Hematopoietic multipotent progenitor cell treated with erythropoietin and hydrocortisone succinate and interleukin-3 and kit ligand, for 17 days (in vitro differentiated cells): ENCODE data around the gene F8.
"Not testable (repeated sequence)": the region's sequence is repeated elsewhere in the genome, so short reads cannot be mapped to it uniquely, and the experiment has no call there.

ENCODE experiments used
- DNase-seq: peaks from one replicate; pipeline ENCODE4 v3.0.0-alpha.2; 2015; ENCODE audit warnings: low spot score

Gene F8

DNA sequence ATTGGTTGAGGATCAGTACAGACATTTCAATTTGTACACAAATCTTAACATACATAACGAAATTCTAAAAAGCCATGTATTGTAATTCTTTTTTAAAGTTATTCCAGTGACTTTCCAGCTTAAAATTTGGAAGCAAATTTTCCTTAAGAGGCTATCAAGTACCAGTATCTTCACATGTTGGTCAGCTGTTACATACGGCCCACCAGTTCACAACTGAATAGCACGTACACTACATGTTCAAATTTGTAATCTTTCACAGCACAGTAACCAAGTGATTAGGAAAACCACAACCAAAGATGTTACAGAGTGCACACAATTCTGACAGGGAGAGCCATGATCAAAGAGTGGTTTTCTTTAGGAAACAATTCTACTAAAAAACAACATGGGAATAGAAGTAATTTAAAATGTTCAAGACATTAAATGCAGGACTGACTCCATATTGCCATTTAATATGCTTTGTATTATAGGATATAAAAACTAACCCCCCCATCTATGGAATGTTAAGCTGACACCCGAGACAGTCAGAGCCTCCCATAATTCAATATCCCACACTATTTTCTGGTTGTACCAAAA lies 206.1 kb downstream of the F8 start:
- not testable (repeated sequence) for DNase-seq

DNA sequence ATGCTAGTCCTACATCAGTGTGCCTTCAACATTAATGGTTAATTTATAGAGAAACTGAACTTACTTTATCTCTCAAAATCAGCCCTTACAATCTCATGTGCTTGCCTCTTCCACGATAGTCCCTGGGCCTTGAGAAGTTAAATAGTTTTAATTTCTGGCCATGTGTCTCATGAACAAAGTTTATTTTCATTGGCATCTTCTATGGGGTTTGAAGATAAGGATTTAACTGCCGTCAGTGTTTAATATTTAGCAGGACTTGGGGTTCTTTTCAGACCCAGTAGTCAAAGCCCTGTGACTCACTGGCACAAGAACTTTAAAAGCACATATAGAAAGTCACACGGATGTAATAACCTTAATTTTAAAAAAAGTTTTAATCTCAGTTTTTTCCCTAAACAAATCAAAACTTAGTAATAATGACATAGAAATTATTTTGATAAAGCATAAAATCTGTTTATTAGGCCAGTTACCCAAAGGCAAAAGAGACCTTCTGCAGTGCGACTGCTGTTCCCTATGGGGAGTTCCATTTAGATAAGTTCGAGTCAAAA lies 207.2 kb downstream of the F8 start:
- no peak for DNase-seq

DNA sequence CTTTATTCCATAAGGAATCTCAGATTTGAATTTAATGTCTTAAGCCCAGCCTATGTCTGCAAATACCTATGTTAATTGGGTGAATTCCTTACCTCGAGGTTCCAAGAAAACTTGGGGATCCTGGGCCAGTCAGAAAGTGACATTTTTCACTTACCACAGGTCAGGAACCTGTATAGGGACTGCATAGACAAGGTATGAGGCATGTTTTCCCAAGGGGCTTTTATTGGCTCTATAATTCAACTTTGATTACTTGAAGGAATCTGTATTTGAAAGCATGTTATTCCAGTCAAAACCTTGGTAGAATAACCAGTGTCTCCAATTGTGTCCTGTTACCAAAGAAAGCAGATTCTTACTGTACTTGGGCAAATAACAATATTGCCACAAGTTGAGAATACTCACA lies 208.7 kb downstream of the F8 start:
- DNase-seq: no peak

DNA sequence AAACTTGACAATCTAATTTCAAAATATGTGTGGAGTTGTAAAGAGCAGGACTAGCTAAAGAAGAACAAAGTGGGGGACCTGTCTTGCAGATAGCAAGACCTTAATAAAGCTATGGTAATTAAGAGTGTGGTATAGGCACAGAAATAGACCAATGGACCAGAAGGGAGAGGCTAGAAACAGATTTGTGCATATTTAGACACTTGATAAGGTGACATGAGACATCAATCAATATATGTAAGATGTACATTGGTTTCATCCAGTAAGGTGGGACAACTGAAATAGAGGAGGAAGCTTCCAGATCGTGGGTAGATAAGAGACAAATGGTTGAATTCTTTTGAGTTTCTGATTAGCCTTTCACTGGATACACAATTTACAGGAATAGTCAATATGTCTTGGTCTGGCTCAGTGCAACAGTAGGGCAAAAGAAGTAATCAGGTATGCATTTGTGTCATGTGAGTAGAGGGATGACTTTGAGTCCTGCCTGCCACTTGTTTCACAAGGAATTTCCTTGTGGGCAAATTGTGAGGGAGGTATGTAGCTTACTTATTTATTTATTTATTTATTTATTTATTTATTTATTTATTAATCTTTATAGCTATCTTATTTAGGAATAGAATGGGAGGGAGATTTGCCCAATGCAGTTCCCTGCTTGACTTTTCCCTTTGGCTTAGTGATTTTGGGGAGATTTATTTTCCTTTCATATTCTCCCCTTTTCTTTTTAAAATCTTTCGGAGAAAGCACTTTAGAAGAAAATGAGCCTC lies 210.0 kb downstream of the F8 start:
- DNase-seq: no peak

DNA sequence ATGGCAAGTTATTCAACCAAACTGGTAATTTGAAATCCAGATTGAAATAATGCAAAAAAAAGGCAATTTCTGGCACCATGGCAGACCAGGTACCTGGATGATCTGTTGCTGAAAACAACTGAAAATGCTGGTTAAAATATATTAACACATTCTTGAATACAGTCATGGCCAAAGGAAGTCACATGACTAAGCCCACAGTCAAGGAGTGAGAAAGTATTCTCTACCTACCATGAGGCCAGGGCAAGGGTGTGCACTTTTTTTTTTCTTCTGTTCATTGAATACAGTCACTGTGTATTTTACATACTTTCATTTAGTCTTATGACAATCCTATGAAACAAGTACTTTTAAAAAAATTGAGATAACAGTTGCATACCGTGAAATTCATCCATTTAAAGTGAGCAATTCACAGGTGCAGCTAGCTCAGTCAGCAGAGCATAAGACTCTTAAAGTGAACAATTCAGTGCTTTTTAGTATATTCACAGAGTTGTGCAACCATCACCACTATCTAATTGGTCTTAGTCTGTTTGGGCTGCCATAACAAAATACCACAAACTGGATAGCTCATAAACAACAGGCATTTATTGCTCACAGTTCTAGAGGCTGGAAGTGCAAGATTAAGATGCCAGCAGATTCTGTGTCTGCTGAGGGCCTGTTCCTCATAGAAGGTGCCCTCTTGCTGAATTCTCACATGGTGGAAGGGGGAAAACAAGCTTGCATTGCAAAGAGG lies 212.4 kb downstream of the F8 start:
- DNase-seq: no peak

DNA sequence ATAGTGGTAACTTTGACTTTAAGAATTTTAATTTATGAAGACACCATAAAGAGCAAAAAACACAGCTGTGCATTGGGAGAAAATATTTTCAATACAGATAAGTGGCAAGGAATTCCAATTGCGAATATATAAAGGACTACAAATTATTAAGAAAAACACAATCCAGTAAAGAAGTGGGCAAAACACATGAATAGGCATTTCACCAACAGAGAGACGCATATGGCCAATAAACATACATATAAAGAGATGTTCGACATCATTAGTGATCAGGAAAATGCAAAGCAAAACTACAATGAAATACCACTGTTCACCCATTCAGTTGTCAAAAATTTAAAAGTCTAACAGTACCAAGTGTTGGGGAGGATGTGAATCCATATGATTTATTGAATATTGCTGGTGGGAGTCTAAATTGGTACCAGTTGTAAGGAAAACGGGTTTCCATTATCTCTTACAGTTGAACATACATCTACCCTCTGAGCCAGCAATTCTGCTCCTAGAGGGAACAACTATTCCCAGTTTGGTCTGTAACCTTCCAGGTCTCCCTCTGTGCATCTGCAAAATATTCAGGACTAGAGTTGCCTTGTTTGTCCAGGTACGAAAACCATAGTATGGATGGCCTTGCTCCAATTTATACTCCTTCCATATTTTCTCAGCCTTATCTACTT lies 215.6 kb downstream of the F8 start:
- DNase-seq: no peak

DNA sequence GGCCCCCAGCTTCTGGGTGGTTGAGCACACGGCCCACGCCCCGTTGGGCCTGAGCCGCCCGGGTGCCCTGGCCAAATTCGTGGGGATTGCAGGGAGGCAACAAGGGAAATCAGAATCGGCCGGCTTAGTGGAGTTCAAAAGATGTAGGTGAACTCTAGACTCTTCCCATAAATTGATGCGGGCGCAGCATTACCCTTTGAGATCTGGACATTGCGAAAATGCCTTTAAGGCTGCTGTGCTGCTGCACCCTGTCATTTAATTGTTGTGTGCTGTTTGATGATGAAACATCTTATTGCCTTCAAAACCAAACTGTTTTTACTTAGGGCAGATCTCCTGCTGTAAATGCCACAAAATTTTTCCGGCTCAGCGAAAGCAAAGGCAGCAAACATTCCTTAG lies 216.8 kb downstream of the F8 start:
- DNase-seq: no peak

DNA sequence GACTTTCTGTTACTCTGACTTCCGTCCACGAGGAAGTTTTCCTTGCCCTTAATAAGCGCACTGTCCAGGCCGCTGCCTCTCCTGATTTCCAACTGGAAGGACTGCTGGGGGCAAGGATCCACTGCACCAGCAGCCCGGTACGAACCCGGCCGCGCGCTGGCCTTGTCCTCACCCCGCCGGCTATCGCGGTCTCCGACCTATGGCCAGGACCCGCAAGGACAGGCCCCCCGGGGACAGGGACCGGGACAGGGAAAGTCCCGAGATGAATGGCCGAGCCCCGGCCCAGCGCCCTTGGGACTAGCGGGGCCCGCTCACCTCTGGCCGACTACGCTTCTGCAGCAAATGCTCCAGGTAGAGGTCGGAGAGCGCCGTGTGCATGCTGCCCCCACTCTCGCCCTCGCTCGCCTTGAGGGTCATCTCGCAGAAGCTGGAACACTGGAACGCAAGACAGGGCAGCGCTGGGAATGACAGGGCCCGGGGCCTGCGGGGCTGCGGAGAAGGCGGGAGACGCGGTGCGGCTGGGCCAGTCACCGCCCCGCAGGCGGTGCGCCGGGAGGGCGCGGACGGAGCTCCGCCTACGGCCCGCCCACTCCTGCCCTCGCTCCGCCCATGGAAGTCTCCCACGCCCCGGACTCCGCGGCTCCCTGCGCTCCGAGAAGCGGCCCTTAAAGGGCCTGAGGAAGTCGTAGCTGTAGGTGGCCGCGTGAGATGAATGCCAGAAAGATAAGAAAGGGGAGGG lies 217.4 kb downstream of the F8 start, which contains the start of gene MPP1:
Gene MPP1 (minus strand): TSS at position 529 of the 739 bp plus-strand sequence. CDS start 112 bp downstream, at position 417.
- DNase-seq: peak; percentile 89

DNA sequence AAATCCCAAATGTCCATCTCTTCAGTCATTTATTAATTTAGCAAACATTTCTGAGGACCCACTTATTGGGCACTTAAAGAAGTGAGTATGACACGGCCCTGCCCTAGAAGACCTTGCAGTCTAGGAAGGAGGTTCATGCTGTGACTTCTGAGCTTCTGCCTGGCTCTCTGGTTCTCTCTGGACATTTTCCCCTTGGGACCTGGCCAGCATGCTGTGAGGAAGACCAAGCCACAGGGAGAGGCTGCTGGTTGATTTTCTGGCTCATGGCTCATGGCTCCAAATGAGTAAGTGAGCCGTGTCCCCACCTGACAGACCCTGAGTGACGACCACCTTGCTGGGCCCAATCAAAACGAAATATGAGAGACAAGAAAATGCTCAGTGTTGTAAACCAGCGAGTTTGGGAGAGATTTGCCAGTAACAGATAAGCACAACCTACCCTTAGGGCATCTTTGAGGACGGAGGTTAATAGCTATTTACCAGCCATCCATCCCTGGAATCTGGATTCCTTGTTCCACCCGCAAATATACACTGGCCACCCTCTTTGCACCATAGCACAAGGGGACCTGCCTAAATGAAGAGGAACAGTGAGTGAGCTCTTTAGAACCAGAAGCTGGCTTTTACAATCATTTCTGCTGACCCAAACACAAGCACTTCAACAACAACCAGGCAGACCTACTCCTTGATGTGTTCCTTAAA lies 218.1 kb downstream of the F8 start:
- DNase-seq: peak; percentile 57

DNA sequence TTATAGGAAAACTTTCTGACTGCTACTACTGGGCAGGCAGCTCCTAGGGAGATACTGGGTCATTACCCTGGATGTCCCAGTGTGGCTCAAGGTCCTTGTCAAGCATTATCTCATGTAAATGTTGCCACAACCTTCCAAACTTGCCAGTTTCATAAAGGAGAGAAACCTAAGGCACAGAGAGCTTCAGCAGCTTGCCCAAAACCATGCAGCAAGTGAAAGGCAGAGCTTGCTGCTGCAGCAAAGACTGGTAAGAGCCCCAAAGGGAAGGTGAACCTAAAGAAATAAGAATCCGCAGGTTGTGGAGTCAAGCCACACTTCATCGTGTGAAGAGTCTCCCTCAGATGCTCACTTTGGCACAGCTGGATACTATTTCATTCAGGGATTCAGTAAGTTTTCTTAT lies 219.6 kb downstream of the F8 start:
- peak; percentile 68 for DNase-seq

DNA sequence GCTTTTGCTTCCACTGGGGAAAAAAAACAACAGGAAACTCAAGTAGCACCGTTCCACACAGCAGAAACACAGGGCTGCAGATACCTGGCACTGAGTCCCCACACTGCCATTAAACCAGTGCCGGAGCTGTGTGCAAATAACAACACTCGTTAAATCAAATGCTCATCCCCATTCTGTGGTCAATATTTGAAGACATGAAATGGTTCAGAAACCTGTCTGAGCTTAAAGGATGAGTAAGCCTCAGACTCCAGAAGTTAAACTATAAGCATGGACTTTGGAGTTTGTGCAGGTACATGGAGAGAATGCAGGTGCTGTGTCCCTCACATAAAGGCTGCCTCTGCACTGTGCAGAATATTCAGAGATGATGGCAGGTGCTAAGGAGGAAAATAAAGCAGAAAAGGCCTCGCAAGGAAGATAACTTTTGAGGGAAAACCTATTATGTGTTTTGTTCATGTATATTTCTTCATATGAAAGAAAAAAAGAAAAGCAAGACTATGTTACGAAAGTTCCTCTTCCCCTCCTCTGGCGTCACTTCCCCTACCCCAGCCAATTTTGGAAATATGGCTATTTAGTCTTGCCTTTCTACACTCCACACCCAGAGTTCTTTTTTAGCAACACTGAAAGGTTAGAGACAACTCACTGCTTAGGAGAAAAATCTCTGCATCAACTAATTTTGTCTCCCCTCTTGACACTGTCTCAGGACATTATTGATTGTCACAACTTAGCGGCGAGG lies 221.9 kb downstream of the F8 start:
- peak; percentile 52 for DNase-seq

DNA sequence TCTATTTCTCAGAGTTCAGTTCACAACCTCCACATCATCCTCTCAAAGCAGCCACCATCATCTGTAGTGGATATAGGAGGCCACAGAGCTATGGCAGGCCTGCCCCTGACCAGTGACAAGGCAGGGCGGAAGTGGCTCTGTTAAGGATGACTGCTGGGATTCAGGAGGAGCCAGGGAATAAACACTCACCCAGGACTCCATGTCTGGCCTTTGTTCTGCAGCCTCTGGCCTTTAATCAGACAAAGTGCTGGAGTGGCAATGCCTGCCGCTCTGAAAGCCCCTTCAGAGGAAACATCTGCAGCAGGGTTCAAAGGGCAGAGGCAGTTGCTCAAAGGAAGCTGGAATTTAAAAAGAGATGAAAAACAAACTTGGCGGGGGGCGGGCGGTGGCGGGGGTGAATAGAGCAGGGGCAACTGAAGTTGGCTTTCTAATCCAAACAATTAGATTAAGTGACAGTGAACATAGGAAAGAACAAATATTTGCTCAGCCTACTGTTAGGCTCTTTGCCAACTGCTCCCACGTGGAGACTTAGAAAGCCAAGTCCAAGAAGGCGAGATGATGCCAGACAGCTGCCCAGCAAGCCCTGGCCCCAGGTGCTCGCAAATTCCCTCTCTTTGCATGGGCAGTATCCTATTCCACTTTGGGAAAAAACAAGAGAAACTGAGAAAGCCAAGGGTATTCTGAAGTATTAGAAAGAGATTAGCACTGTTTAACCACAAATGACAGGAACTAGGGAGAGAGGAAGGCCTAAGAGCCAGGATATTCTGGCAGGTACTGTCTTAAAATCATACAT lies 222.8 kb downstream of the F8 start:
- peak; percentile 67 for DNase-seq

DNA sequence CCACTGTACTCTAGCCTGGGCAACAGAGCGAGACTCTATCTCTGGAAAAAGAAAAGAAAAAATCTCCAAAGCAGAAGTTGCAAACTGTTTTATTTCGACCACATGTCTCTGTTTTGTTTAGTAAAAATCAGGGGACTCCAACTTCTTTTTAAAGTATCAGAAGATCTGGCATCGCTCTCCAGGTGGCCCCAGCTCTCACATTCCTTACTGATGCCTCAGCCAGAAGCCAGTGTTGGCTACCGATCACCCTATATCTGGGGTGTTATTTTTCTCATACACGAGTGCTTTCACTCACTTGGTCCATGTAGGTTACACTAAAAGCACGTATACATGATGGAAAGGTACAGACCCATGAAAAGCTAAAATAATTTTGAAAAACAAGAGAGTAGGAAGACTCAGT lies 225.5 kb downstream of the F8 start:
- DNase-seq: peak; percentile 39

DNA sequence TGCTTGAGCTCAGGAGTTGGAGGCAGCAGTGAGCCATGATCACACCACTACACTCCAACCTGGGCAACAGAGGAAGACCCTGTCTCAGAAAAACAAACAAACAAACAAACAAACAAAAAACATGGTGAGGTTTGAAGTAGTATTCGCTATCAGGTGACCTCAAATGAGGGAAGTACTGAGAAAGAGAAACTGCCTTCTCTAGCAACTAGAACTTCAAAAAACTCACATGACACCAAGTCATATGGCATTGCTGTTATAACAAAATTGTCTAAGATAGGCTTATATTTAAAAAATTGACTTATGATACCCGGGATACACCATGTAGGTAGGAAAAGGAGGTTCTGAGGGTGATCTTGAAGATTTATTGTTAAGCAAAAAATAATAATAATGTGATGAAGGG lies 227.5 kb downstream of the F8 start:
- peak; percentile 37 for DNase-seq

DNA sequence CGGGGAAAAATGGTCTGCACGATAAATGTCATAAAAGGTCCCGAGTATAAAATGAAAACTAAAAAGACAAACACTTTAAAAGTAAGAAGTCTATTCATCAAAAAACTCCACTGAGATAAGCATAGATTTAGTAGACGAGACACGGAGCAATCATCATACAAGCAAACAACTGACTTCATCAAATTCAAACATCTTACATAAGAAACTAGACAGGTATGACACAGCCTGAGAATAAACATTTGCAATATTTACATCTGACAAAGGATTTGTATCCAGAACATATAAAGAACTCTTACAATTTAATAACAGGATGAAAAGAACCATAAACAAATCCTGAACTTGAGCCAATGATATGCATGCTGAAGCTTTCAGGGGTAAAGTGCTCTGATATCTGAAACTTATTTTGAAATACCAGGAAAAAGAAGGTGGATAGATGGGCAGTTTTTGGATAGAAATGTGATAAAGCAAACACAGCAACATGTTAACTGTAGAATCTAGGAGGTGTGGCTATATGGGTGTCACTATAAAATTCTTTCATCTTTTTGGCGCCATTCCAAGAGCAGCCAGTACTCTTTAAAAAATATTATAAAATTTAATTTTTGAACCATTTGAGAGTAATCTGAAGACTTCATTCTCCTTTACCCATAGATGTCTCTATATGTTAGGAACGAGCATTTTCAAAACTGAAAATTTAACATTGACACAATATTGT lies 229.3 kb downstream of the F8 start:
- peak; percentile 60 for DNase-seq

DNA sequence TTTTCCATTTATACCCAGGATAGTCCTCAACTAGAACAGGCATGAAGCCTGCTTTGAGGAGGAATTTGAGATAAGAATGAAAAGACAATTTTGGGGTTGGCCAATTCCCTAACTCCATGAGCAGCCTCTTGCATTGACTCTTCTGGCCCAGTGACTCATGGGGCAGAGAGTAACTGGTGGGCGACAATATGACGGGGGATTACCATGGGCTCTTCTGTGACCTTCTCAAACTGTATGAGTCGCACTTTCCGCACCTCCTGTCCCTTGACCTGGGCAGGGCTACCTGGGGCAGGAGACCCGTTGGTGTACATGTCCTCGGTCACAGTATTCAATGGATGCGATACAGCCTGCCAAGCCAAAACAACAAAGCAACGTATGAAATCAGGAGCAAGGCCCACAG lies 230.6 kb downstream of the F8 start:
- DNase-seq: no peak

DNA sequence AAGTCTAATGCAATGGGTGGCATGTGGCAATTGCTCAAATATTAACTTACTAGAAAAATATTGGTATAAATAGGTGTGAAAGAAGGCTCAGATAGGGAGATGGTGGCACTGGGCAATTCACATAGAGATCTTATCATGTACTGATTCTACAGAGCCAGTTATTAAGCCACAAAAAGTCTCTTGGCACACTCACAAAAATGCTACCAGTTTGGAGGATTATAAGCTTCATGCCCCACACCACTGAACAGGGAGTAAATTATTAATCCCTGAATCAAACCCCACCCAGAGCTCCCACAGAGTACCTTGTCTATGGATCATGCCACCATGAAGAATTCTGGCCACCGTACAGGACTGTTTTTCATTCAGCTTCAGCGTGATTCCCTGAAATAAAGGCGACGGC lies 231.1 kb downstream of the F8 start:
- DNase-seq: no peak
